HepG2 (cell line): Measurements from ENCODE around the gene UBAC2. TPM values are rescaled to one million over a fixed set of nuclear protein-coding genes. Genes with fewer than 3 reads are reported as not detected.

ENCODE experiments used
- ATAC-seq: fragments of 200-7000 bp; cut with Tn5 transposase; 3 replicates; pipeline ENCODE4 v1.9.1; 2020; ENCODE audit warnings: mild to moderate bottlenecking, moderate library complexity
- BruUV-seq: library from RNA; stranded (reverse); fragments of 400-500 nt; replicated peaks from 2 replicates; lab custom pipeline; 2021; lab: Mats Ljungman, UMichigan
- CTCF ChIA-PET: fragments of 300-600 bp; formaldehyde crosslinking; extraction: SDS; loops from one replicate; lab custom pipeline; 2021; ENCODE audit warnings: low total read pairs, inconsistent platforms, low intra/inter-chr PET ratio; lab: Yijun Ruan, JAX
- POLR2A ChIA-PET: fragments of 350-600 bp; sonication (Branson Sonifier 250); formaldehyde crosslinking; loops from one replicate; lab custom pipeline; 2020; ENCODE audit warnings: antibody characterized with exemption, inconsistent platforms; lab: Yijun Ruan, JAX
- DNase-seq: peaks from one replicate; pipeline ENCODE4 v3.0.0-alpha.2; 2015; ENCODE audit warnings: low spot score
- FAIRE-seq: peaks from 3 replicates; lab custom pipeline; 2011; peaks lifted over from hg19 to GRCh38; lab: Jason Lieb, UNC
- H2AFZ ChIP-seq: one replicate; pipeline ENCODE4 v1.6.1; 2011; ENCODE audit warnings: low read length, inconsistent platforms
- H3K27ac ChIP-seq: fragments of 300-600 bp; 3 replicates; pipeline ENCODE4 v1.8.0; 2011; ENCODE audit warnings: mixed run types, mild to moderate bottlenecking, mixed read lengths, low read length, inconsistent platforms; ENCODE audit not compliant: insufficient read depth; ENCODE audit errors: extremely low read length
- H3K27me3 ChIP-seq, 2 experiments: fragments of 200-600 bp in 1 of 2; 2 replicates in 1 of 2; 3 replicates in 1 of 2; pipeline versions ENCODE4 v1.6.0 to v1.8.0; 2011; ENCODE audit warnings: low read length in 2 of 2, mild to moderate bottlenecking in 2 of 2, moderate library complexity in 2 of 2, inconsistent platforms in 1 of 2; ENCODE audit not compliant: insufficient read depth in 2 of 2, control insufficient read depth in 1 of 2
- H3K36me3 ChIP-seq, 2 experiments: fragments of 200-600 bp in 1 of 2; replicated peaks in 1 of 2; 2 replicates in 1 of 2; 3 replicates in 1 of 2; pipeline versions ENCODE4 v1.5.1 to v1.8.0; 2011; ENCODE audit warnings: low read length in 2 of 2, inconsistent platforms in 1 of 2; ENCODE audit not compliant: insufficient read depth in 2 of 2, control insufficient read depth in 1 of 2
- H3K4me1 ChIP-seq: 2 replicates; pipeline ENCODE4 v1.5.1; 2012; ENCODE audit warnings: low read length, inconsistent platforms; ENCODE audit not compliant: insufficient read depth
- H3K4me2 ChIP-seq: 2 replicates; pipeline ENCODE4 v1.6.0; 2011; ENCODE audit warnings: low read depth, low read length, inconsistent platforms
- H3K4me3 ChIP-seq, 3 experiments: fragments of 200-600 bp in 1 of 3; sonication (generic), shearing (Covaris generic) in 1 of 3; replicated peaks in 1 of 3; 2 replicates each; pipeline ENCODE4 v1.5.1; 2011 to 2016; ENCODE audit warnings: low read length in 3 of 3, inconsistent platforms in 2 of 3, low read depth in 2 of 3, mild to moderate bottlenecking in 2 of 3, control low read depth in 1 of 3, mixed read lengths in 1 of 3; ENCODE audit not compliant: insufficient read depth in 1 of 3
- H3K79me2 ChIP-seq: one replicate; pipeline ENCODE4 v1.6.1; 2011; ENCODE audit warnings: low read length, inconsistent platforms; ENCODE audit not compliant: insufficient read depth
- H3K9ac ChIP-seq: 2 replicates; pipeline ENCODE4 v1.6.0; 2011; ENCODE audit warnings: mild to moderate bottlenecking, low read depth, low read length, inconsistent platforms; ENCODE audit not compliant: insufficient read depth
- H3K9me3 ChIP-seq: 2 replicates; pipeline ENCODE4 v1.5.1; 2012; ENCODE audit warnings: mild to moderate bottlenecking, low read length
- H4K20me1 ChIP-seq: 2 replicates; pipeline ENCODE4 v1.6.0; 2011; ENCODE audit warnings: inconsistent platforms, mild to moderate bottlenecking, low read length, moderate library complexity; ENCODE audit not compliant: insufficient read depth
- BATF2 ChIP-seq: sonication (generic); formaldehyde crosslinking; IDR thresholded peaks from 2 replicates; pipeline ENCODE4 v1.8.0; 2022; ENCODE audit warnings: mild to moderate bottlenecking, missing genetic modification reagents, moderate library complexity
- E2F2 ChIP-seq: sonication (generic); formaldehyde crosslinking; IDR thresholded peaks from 2 replicates; pipeline ENCODE4 v1.4.0; 2020; ENCODE audit warnings: missing genetic modification reagents, borderline replicate concordance
- ELK4 ChIP-seq: sonication (generic); formaldehyde crosslinking; IDR thresholded peaks from 2 replicates; pipeline ENCODE4 v1.9.0; 2021; ENCODE audit warnings: missing genetic modification reagents, borderline replicate concordance
- HCFC1 ChIP-seq: fragments of 150-350 bp; IDR thresholded peaks from 2 replicates; pipeline ENCODE4 v1.6.1; 2014; ENCODE audit warnings: low read depth, low read length
- KDM3A ChIP-seq: IDR thresholded peaks from 2 replicates; pipeline ENCODE4 v1.6.1; 2018; ENCODE audit warnings: low read depth, missing compliant biosample characterization
- PAX8 ChIP-seq: sonication (generic); formaldehyde crosslinking; IDR thresholded peaks from 2 replicates; pipeline ENCODE4 v1.8.0; 2022; ENCODE audit warnings: mild to moderate bottlenecking, missing genetic modification reagents, borderline replicate concordance
- PRDM4 ChIP-seq: sonication (generic); formaldehyde crosslinking; IDR thresholded peaks from 2 replicates; pipeline ENCODE4 v1.9.0; 2021; ENCODE audit warnings: missing genetic modification reagents, borderline replicate concordance
- SNRNP70 ChIP-seq: fragments of 200-400 bp; formaldehyde crosslinking; IDR thresholded peaks from 2 replicates; pipeline ENCODE4 v1.6.1; 2017; ENCODE audit warnings: mild to moderate bottlenecking, low read depth, low read length, moderate library complexity
- TEAD3 ChIP-seq: optimal IDR thresholded peaks from 2 replicates; pipeline ENCODE3; 2016; ENCODE audit warnings: borderline replicate concordance
- ZBTB44 ChIP-seq: sonication (generic); formaldehyde crosslinking; IDR thresholded peaks from 2 replicates; pipeline ENCODE4 v1.4.0; 2020; ENCODE audit warnings: missing genetic modification reagents
- ZNF18 ChIP-seq: sonication (generic); formaldehyde crosslinking; IDR thresholded peaks from 2 replicates; pipeline ENCODE4 v1.8.0; 2022; ENCODE audit warnings: mild to moderate bottlenecking, missing genetic modification reagents; ENCODE audit not compliant: insufficient replicate concordance
- ZNF549 ChIP-seq: sonication (generic); formaldehyde crosslinking; IDR thresholded peaks from 2 replicates; pipeline ENCODE4 v1.5.0; 2020; ENCODE audit warnings: missing genetic modification reagents
- WGBS: methylation state at CpG from one replicate; pipeline ENCODE4 v1.1.6; 2017; ENCODE audit warnings: low lambda C conversion rate; 5-methylcytosine and 5-hydroxymethylcytosine counted together
- in situ Hi-C: cut with HindIII; loops from 2 replicates; pipeline ENCODE4 v1.10.0; 2017; ENCODE audit warnings: low pct_unique_long_range_greater_than_20kb; ENCODE audit not compliant: extremely low pct_ligation_motif_present
- intact Hi-C: fragments of 100-400 bp; cut with micrococcal nuclease; formaldehyde crosslinking; loops from one replicate; pipeline ENCODE4 v1.10.0; 2022; ENCODE audit not compliant: unreplicated experiment
- polyA plus RNA-seq, 8 experiments: library from polyadenylated mRNA; depleted of rRNA in 3 of 8; stranded (reverse) in 7 of 8; unstranded in 1 of 8; fragments of >200 nt; fragmentation: Illumina TruSeq in 4 of 8; extraction: Trizol in 4 of 8; gene quantifications; 2 replicates each; pipeline versions ENCODE4 v1.2.1 to v1.2.3, GENCODE V29; 2011 to 2016; ENCODE audit warnings: low read depth in 4 of 8, missing spikeins in 1 of 8, mixed read lengths in 1 of 8; ENCODE audit not compliant: insufficient read depth in 1 of 8
- total RNA-seq, 5 experiments: library from RNA; depleted of rRNA; stranded (reverse); fragments of >200 nt; fragmentation: Illumina TruSeq; extraction: Trizol; gene quantifications; 2 replicates each; pipeline ENCODE4 v1.2.3, GENCODE V29; 2016; ENCODE audit warnings: low read depth in 1 of 5

Gene UBAC2
- total and polyA plus RNA-seq, 2 of the 13 experiments (the other 11 are each of a cell fraction or from before 2014, with no cell fraction given) = 61.3 to 80.8 TPM

GRCh38 chr13:99346335-99347042 is 145.8 kb downstream of the UBAC2 start:
- H3K4me3 ChIP-seq = no peak overlapping the region
- no peak for DNase-seq
- no peaks in the 10 kb centered on the region for H3K9me3 ChIP-seq
- intact Hi-C loops (no loop called here), in situ Hi-C loops (no loop called here)
- no peak for FAIRE-seq
- no peaks in the 10 kb centered on the region; a peak in 1 of 5 replicates for H3K27me3 ChIP-seq
- CTCF ChIA-PET = no interaction called here
- ATAC-seq = no peak
- POLR2A ChIA-PET = no interaction called here
- peaks cover 5 to 56% of the 10 kb centered on the region in 2 experiments; a peak in 4 of 5 replicates for H3K36me3 ChIP-seq
- no peaks in the 10 kb centered on the region for H3K4me1 ChIP-seq
- no peaks in the 10 kb centered on the region for H3K79me2 ChIP-seq
- WGBS = 97% methylated on average over 11 of the region's 11 CpGs
- no TSS peak for BruUV-seq
- H3K9ac ChIP-seq = no peak overlapping the region
- H2AFZ ChIP-seq = no peak overlapping the region
- no peak overlapping the region for H3K4me2 ChIP-seq
- H3K27ac ChIP-seq = no peak overlapping the region
- H4K20me1 ChIP-seq = no peaks in the 10 kb centered on the region
- no peak for TF ChIP-seq PAX8 (CRISPR knock-in tag)
- TF ChIP-seq SNRNP70 = no peak
- TF ChIP-seq KDM3A (CRISPR knock-in tag) = no peak
- TF ChIP-seq ZNF18 = no peak
- TF ChIP-seq BATF2 = no peak
- TF ChIP-seq HCFC1 = no peak
- TF ChIP-seq TEAD3 (CRISPR knock-in tag) = no peak
- no peak for TF ChIP-seq ZBTB44 (CRISPR knock-in tag)
- TF ChIP-seq PRDM4 (CRISPR knock-in tag) = no peak
- TF ChIP-seq ELK4 (CRISPR knock-in tag) = no peak
- TF ChIP-seq E2F2 (CRISPR knock-in tag) = no peak
- TF ChIP-seq ZNF549 (CRISPR knock-in tag) = no peak
